ENCODE measurements around the gene CTAGE6.
"Not testable (repeated sequence)": the region's sequence is repeated elsewhere in the genome, so short reads cannot be mapped to it uniquely, and the experiment has no call there.

CTAGE6 gene

DNA sequence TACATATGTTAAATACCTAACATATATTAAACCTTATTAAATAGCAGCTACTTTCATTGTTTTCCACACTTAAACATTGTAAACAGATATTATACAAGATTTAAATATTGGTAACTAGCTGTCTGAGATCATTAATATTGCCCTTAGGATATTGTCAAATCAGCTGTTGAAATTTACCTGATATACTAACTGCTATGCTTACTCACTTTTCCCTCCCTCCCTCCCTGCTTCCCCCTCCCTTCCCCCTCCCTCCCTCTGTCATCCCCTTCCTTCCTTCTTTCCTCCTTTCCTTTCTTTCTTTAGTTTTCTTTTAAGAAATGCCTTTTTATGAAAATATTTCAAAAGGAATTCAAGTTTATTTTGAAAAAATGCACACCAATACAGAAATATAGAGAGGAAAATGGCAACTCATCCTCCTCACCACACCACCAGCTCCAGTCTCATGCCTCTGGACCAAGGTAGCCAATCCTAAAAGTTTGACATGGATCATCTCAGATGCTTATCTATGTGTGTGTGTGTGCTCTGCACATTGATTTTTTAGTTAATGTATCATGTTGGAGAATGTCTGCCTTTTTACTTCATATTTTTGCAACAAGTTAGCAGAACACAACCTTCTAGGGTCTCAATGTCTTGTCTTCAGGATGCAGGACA, 41.8 kb downstream of the CTAGE6 start:
- not testable (repeated sequence) for DNase-seq (ENCODE audit: low read depth in 2 of 2)

DNA sequence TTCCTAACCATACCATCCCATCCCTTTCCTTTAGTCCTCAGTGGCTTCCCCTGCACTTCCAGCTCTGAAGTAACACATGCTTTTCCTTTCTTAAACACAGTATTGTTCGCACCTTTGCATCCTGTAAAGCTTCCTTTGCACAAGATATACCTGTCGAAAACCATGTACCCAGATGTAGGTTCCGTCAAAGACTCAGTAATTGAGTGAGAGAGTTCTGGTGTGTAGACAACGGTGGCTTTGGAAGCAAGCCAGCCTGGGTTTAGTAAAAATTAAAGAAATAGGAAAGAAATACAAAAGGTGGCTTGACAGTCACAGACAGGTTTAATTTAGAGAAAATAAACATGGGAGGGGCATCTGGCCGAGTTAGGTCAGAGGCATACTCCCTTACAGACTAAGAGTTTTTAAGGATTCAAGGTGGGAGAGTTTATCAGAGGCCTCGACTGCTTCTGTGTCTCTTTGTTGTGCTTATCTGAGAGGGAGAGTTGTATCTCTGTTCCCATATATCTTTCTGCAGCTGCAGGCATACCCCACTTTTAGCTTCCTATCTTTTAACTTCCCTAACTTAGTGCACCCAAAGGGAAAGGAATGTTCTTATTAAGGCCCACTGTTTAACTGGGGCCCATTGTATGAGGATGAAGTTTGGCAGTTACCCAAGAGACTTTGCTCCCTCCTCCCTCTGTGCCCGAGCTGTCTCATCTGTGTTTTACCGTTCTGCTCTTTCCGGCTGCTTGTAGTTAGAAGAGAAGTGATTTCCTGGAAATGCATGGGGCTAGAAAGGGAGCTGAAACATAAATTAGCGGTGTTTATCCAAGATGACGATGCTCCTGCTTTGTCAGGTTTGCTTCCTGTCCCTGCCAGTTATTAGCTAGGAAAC, 42.7 kb downstream of the CTAGE6 start:
- not testable (repeated sequence) for DNase-seq (ENCODE audit: low read depth in 2 of 2)

DNA sequence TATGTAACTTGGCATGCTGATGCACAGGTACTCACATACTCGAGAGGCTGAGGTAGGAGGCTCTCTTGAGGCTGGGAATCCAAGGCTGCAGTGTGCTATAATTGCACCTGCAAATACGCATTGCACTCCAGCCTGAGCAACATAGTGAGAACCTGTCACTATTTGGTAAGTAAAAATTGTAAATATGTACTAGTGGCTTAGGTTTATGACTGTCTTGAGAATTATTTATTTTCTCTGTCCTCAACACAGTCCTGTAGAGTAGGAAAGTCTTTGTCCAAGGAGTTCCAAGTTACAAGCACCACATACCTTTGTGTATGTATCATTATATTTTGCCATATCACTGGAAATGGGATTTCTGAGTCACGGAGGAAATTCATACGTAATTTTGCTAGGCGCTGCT, 45.1 kb downstream of the CTAGE6 start:
- not testable (repeated sequence) for DNase-seq (ENCODE audit: low read depth in 2 of 2)

DNA sequence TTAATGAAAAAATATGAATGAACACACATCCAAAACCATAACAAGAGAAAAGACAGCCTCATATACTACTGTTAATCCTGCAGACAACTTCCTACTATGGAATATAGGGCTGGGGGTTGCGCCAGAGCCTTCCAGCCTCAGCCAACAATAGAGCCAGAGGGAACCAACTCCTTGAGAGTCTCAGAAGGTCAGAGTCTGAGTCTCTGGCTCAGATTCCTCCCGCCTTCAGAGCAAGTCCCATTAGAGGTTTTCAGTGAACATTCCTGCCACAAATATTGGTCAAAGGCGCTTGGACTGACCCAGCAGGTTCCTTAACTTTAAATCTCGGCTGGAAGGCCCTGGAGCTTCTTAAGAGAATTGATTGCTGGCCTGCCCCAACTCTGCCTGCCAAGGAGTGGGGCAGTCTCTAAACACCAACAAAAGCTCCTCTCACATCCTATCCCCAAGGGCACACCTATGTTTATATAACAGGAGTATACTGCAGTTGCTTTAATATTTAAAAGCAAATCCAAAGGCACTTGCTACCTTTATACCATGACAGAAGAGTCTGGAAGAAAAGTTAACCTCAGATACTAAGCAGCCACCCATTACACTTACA, 45.7 kb downstream of the CTAGE6 start:
- not testable (repeated sequence) for DNase-seq (ENCODE audit: low read depth in 2 of 2)

DNA sequence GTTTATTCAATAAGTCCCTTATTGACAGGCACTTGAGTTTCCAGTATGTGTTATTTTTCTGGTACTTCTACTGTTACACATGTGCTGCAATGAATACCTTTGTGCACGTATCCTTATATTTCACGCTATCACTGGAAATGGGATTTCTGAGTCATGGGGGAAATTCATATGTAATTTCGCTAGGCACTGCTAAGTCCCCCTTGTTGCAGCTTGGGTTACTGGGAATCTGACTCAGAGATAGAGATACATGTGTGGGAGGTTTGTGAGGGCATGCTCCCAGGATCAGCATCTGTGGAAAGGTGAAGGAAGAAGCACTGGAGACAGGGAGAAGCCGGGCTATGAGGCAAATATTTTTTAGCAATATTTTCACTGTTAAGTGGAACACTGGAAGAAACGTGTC, 47.6 kb downstream of the CTAGE6 start:
- DNase-seq (ENCODE audit: low read depth in 2 of 2): not testable (repeated sequence)

Data from stimulated activated CD8-positive, alpha-beta memory T cell treated with anti-CD3 and anti-CD28 coated beads, Interleukin-2, amount 100 ng/mL, for 48 hours (primary cell).